Measurements from ENCODE around the gene SLC5A8.
A peak's percentile ranks its signal among the peaks of the same experiment; 100 is the strongest.

The SLC5A8 gene, protein sequence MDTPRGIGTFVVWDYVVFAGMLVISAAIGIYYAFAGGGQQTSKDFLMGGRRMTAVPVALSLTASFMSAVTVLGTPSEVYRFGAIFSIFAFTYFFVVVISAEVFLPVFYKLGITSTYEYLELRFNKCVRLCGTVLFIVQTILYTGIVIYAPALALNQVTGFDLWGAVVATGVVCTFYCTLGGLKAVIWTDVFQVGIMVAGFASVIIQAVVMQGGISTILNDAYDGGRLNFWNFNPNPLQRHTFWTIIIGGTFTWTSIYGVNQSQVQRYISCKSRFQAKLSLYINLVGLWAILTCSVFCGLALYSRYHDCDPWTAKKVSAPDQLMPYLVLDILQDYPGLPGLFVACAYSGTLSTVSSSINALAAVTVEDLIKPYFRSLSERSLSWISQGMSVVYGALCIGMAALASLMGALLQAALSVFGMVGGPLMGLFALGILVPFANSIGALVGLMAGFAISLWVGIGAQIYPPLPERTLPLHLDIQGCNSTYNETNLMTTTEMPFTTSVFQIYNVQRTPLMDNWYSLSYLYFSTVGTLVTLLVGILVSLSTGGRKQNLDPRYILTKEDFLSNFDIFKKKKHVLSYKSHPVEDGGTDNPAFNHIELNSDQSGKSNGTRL

DNA sequence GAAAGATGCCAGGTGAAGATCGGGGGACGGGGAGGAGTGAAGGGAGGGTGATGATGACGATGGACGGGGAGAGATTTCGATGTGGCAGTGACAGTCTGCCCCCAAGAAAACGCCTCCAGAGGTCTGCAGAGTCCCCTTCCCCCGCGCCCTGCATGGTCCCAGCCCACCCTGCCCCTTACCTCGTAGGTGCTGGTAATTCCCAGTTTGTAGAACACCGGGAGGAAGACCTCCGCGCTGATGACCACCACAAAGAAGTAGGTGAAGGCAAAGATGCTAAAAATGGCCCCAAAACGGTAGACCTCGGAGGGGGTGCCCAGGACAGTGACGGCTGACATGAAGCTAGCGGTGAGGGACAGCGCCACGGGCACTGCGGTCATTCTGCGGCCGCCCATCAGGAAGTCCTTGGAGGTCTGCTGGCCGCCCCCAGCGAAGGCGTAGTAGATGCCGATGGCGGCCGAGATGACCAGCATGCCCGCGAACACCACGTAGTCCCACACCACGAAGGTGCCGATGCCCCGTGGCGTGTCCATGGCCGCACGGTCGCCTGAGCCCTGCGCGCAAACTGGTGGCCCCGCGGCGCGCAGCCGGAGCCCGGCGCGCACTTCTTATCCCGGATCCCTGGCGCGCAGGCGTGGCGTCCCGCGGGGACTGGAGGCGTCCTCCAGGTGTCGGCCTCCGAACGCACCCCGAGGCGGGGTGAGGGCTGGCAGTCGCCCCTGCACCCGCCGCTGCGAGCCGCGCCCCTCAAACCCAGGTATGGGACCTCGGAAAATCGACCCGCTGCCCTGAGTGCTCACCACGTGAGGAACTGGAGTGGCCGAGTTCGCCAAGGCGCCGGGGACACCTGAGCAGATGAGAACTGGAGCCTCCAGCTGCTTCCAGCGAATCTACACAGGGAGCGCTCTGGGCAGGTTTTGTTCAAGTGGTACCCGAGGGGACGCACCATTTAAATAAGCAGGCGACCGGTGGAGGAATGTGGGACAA, at the start of gene SLC5A8:
SLC5A8 (minus strand) TSS at position 920 of the 984 bp plus-strand sequence; CDS start at position 530, 390 bp downstream.
- no peak for DNase-seq

GRCh38 chr12:101257357-101257756, 47.3 kb upstream of the SLC5A8 start:
- no peak for DNase-seq

DNA sequence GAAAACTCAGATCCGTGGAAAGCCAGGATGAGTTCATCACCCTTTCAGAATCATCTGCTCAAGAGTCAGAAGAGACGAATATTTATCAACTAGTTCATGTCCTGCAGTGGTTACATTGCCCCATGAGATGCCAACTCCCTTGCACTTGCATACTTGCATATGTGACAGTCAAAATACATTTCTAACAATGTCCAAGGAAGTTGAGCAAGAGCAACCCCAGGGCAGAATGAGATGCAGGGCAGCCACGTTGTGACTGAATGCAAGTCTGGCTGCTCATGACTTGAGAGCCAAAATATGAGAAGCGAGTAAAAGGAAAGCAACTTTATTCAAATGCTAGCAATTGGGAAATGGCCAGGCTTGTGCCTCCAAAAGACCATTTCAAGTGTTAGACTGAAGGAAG, 46.2 kb upstream of the SLC5A8 start:
- no peak for DNase-seq

GRCh38 chr12:101243616-101244015, 33.6 kb upstream of the SLC5A8 start:
- DNase-seq: no peak

DNA sequence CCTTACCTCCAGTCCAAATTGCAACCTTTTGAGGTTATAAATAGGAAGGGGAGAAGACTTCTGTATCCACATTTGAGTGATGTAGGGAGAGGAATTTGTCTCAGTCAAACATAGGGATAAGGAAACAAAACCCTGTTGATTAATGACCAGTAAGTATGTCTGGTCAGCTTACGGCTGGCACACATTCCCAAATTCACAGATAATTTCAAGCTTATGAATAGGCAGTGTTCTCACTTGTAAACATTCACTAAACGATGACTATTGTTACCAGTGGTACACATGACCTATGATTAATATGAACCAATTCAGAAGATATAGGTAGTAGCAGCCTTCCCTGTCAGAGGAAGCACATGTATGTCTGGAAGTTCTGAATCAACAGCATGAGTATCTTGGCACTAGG, 33.0 kb upstream of the SLC5A8 start:
- no peak for DNase-seq

- no peak for DNase-seq
These were observed 28.8 kb upstream of the SLC5A8 start for GRCh38 chr12:101238800-101239329.

- no peak for DNase-seq
These were observed 28.3 kb upstream of the SLC5A8 start for GRCh38 chr12:101238306-101238705.

DNA sequence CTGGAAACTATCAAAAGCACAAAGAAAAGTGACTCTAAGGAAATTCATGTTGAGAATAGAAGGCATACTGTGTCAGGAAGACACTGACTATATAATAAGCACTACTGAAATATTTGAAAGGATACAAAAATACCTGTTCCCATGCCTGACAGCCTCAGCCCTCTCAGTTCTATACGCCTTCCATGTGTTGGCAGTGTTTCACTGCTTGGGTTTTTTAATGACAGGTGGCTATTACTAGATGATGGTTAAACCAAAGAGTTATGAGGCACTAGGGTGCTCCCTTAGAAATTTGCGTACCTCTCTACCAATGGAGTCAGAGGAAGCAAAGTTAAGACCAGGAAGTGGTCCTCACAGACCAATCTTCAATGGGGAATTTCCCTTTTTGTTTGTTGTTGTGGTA, 25.6 kb upstream of the SLC5A8 start:
- DNase-seq: no peak

- no peak for DNase-seq
These were observed 21.6 kb upstream of the SLC5A8 start for GRCh38 chr12:101231636-101232035.

GRCh38 chr12:101230547-101230946, 20.5 kb upstream of the SLC5A8 start:
- DNase-seq: no peak

DNA sequence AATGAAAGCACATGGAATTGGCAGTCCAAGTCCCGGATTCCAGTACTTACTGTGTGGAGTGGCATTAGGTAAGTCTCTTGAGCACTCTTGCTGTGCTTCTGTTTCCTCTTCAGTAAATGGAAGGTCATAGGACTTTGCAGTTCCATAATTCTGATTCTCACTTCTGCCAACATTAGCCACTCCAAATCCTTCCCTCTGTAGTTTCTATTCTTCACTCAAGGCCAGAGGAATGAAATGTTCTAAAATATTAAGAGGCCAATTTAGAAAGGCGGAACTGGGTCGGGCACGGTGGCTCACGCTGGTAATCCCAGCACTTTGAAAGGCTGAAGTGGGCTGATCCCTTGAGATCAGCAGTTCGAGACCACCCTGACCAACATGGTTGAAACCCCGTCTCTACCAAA, 19.8 kb upstream of the SLC5A8 start:
- no peak for DNase-seq

DNA sequence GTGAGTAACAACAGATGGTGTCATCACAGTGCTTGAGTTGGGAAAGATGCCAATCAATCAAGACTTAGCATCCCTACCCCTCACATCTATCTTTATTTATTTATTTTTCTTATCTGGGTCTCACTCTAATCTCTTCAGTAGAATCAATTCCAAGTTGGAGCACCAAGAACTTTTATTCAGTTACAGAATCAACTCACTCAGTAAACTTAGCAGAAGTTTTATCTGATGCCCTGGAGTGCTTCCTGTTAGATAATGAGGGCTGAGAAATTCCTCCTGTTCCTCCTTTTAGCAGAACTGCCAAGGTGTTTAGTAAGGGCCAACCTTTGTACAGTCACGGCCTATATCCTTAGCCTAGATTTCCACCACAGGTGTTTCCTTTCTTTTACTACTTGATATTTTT, 11.3 kb upstream of the SLC5A8 start:
- no peak for DNase-seq

- DNase-seq: no peak
These were observed 6.8 kb upstream of the SLC5A8 start for GRCh38 chr12:101216810-101217209.

DNA sequence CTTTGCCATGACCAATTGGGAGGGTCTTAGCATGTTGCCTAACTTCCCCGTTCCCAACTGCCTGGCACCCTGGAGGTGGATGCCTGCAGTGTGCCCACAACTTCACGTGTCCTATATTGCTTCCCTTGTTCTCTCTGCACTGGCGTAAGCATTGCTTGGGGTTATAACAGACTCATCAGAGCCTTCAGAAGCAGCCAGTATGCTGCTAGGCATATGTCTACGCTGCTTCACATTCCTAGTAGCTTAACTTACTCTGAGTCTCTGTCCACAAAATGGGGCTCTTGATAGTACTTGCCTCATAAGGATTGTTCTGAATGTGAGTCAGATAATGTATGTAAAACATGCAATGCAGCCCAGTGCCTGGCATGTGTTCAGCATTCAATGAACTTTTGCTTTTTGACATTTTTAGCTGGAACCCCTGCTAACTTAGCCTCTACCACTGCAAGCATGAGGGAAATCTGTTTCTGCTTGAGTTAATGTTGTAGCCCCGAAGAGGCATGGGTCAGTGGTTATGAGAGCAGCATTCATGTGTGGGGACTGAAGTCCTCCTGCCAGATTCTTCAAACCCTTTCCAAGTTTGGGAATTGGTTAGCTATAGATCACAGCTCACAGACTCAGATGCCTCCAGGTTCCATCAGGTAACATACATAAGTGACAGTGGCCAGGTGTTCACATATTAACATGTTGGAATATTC, 2.8 kb downstream of the SLC5A8 start:
- no peak for DNase-seq

DNA sequence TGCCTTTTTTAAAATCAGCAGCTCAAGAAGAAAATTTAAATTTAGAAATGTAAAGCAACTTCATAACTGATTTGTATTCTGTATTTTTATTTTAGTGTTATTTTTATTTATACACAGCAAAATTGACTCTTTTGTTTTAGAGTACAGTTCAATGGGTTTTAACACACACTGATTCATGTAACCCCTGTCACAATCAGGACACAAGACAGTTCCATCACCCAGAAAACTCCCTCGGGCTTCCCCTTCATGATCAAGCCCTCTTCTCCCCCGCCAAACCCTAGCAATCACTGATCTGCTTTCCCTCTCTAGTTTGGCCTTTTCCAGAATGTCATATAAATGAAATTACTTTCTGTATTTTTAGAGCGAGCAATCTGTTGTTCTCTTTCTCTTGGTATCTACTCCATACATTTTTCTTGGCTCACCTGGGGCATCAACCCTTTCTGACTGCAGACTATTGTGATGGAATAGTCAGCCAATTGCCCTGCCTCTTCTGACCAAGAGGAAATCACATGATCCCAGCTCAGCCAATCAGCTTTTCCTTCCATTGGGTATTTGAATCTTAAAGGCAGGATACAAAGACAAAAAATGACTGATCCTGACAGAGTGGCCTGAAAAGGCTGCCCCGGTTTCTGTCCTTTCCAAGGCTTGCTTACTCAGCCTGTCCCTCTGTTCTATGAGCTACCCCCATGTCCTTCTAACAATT, 5.3 kb downstream of the SLC5A8 start:
- DNase-seq: peak in 1 of 2 donors; percentile 6

DNA sequence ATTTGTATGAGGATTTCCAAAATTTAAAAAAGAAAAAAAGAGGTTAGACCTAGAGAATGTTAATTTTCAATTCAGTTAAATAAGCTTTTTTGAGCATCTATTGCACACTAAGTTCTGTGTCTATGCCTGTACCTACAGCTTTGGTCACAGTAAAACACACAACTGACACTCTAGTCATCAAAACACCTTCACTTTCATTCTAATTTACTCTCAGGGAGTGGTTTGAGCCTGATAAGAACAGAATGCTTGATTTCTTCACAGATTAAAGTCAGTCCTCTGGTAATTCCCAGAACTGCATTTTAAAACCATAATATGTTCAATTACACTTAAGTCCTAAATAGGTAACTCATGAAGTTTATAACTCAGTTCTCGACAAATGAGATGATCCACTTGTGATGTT, 9.2 kb downstream of the SLC5A8 start:
- no peak for DNase-seq

- DNase-seq: no peak
These were observed 9.9 kb downstream of the SLC5A8 start for GRCh38 chr12:101200145-101200544.

DNA sequence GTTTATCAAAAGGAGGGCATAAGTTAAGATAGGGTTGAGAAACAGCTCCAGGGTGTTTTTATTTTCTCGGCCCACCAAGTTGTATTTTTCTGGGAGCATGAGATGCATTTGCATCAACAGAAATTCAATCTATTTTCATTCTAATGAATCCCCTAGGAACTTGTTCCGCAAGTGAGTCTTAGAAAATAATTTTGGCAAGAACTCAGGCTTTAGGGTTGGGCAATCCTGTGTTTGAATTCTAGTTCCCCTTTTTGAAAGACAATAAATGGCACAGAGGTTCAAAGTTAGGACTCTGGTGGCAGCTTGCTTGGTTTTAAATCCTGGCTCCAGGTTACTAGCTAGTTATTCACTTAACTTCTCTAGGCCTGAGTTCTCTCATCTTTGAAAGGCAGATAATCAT, 23.7 kb downstream of the SLC5A8 start:
- DNase-seq: peak; percentile 1 to 20

GRCh38 chr12:101181776-101182175, 28.3 kb downstream of the SLC5A8 start:
- no peak for DNase-seq

DNA sequence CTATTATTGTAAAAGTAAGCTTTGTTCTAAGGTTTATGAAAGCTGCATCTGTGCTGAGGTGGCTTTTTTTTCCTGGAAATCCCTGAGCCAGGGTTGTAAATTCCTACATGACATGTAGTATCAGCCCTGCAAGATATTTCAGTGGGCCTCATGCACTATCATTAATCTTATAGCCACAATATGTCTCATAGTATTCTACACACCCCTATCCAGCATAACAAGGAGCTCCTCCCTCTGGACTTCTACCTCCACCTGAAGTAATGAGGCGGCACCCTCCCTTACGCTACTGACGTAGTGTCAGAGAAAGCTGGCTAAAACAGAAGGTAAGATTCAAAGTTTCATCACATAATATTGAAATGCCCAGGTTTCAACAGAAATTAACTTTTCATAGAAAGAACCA, 35.5 kb downstream of the SLC5A8 start:
- no peak for DNase-seq

DNA sequence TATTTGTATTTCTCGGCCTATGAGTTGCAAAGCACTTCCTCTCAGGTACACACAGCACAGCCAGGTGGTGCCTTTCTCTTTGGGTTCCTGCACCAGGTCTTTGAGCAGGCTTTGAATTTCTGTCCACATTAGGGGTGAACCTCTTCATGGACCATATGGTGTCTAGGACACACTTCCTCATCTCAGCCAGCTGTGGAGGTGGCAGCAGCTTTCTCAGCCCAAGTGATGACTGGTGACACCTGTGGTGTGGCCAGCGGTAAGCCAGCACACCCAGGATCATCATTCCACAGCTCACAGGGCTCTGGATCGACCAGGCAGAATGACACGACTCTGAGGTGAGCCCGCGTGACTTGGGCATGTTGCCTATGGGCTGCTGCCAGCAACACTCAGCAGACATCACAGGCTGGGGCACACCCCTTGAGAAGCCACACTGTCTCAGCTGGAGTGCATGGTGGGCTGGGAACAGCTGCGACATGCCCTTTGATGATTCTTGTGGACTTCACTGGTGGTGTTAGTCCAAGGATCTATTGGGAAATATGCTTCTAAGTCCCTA, 36.8 kb downstream of the SLC5A8 start:
- DNase-seq: no peak

All from inflammatory macrophage treated with lipopolysaccharide for 1 hour (primary cell).